Measurements from ENCODE around the gene DNAH11.
"Not testable (repeated sequence)": the region's sequence is repeated elsewhere in the genome, so short reads cannot be mapped to it uniquely, and the experiment has no call there.

Gene DNAH11

DNA sequence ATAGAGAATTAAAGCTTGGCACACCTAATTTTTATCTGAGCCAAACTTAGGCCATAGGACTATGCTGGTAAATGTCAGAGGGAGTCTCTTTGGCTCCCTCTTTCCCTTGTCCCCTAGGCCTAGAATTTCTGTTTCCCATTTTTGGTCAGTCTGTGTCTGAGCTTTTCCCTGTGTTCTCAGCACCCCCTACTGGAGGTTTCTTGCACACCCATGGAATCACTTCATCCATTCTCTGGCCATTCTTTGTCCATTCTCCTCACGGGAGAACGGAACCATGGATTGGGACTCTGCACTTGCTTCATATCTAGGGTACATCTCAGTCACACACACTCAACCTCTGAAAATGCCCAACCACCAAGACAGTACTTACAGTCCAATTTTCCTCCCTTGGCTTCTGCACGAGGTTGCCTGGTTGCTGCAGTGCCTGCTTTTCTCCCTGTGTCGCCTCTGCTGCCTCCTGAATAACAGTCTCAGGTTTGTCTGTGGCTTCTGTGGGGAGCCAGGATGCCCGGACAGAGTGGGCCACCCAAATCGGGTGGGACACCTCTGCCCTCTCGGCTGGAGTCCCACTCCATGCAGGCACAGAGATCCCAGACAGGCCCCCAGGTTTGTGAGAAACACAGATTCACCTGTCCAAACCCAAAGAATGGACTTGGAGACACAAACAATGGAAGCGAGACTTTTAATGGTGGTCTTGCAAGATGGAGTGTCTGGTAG is 35.1 kb upstream of the DNAH11 start:
- in situ Hi-C loops (cut with MboI; ENCODE audit: low sequenced_read_pairs, unreplicated experiment) = loop anchor here (25.0 kb wide), 1 partner anchor 245 kb away; no protein-coding TSS in a partner anchor

DNA sequence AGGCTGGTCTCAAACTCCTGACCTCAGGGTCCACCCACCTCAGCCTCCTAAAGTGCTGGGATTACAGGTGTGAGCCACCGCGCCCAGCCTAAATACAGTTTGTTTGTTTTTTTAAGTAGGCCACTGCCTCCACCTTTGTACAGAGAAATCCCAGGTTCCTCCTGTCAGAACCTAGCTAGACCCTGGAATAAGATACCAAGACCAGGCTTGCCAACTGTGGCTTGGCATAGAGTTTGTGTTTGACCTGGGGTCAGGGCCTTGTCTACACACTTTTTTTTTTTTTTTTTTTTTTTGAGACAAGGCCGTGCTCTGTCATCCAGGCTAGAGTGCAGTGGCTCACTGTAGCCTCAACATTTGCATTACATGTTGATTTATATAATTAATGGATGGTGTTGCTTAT is 34.3 kb upstream of the DNAH11 start:
- in situ Hi-C loops (cut with MboI; ENCODE audit: low sequenced_read_pairs, unreplicated experiment) = loop anchor here (25.0 kb wide), 1 partner anchor 246 kb away; no protein-coding TSS in a partner anchor
- TF ChIP-seq, protein P1, sequence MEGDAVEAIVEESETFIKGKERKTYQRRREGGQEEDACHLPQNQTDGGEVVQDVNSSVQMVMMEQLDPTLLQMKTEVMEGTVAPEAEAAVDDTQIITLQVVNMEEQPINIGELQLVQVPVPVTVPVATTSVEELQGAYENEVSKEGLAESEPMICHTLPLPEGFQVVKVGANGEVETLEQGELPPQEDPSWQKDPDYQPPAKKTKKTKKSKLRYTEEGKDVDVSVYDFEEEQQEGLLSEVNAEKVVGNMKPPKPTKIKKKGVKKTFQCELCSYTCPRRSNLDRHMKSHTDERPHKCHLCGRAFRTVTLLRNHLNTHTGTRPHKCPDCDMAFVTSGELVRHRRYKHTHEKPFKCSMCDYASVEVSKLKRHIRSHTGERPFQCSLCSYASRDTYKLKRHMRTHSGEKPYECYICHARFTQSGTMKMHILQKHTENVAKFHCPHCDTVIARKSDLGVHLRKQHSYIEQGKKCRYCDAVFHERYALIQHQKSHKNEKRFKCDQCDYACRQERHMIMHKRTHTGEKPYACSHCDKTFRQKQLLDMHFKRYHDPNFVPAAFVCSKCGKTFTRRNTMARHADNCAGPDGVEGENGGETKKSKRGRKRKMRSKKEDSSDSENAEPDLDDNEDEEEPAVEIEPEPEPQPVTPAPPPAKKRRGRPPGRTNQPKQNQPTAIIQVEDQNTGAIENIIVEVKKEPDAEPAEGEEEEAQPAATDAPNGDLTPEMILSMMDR (IDR thresholded peaks at IDR 0.05; ENCODE audit: borderline replicate concordance, control extremely low read depth, extremely low read depth, insufficient read depth, missing control alignments) = no peak
- DNase-seq (ENCODE audit: low spot score) = no peak

More for the DNA sequence above, 35.1 kb upstream of the DNAH11 start:
- TF ChIP-seq, protein P1 (IDR thresholded peaks at IDR 0.05; ENCODE audit: borderline replicate concordance, control extremely low read depth, extremely low read depth, insufficient read depth, missing control alignments) = peak; percentile 33
- no peak for DNase-seq (ENCODE audit: low spot score)

DNA sequence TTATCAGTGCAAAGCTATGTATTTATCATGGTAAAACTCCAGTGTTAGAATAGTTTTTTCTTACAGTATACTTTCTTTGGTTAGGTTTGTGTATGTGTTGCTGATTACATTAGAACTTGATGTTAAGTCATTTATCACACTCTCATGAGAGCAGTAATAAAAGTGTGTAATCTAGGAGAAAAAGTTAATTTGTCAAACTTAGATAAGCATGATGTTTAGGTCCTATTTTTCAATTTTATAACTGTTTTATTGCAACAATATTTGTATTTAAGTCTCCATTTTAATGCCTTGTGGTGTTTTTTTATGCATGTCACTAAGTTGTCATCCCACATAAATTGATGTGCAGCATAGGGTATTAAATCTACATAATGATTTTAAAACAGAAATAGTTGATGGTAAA is 28.8 kb upstream of the DNAH11 start:
- TF ChIP-seq, protein P1 (IDR thresholded peaks at IDR 0.05; ENCODE audit: borderline replicate concordance, control extremely low read depth, extremely low read depth, insufficient read depth, missing control alignments) = no peak
- in situ Hi-C loops (cut with MboI; ENCODE audit: low sequenced_read_pairs, unreplicated experiment) = loop anchor here (25.0 kb wide), 1 partner anchor 252 kb away; no protein-coding TSS in a partner anchor
- DNase-seq (ENCODE audit: low spot score) = no peak

DNA sequence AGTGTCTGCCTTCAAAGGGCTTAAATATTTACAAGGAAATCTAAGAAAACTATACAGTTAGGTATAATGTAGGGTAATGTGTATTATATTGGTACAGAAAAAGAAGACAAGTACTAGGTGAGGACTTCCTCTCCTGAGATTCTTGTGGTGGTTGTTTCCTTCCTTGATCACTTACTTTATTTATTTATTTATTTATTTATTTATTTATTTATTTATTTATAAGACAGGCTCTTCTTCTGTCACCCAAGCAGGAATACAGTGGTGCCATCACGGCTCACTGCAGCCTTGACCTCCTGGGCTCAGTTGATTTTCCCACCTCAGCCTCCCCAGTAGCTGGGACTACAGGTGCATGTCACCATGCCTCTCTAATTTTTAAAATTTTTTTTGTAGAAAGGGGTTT is 18.2 kb upstream of the DNAH11 start:
- TF ChIP-seq, protein P1 (IDR thresholded peaks at IDR 0.05; ENCODE audit: borderline replicate concordance, control extremely low read depth, extremely low read depth, insufficient read depth, missing control alignments) = no peak
- in situ Hi-C loops (cut with MboI; ENCODE audit: low sequenced_read_pairs, unreplicated experiment) = loop anchor here (25.0 kb wide), 1 partner anchor 262 kb away; no protein-coding TSS in a partner anchor
- DNase-seq (ENCODE audit: low spot score) = no peak

DNA sequence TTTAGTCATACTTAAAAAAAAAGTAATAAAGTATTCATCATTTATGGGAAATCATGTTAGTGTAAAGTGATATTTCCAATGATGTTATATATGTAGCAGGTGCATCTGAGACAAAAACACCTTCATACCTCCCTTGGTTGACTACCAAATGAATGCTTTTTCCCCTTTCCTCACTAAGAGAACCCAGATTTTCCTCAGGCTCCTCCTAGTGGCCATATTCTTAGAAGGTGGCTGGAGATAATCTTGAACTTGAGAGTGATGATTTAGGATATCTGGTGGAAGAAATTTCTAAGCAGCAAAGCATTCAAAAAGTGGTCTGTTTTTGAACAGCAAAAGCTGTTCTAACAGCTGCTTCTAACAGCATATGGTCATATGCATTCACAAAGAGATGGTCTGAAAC is 16.8 kb upstream of the DNAH11 start:
- in situ Hi-C loops (cut with MboI; ENCODE audit: low sequenced_read_pairs, unreplicated experiment) = no loop called here
- TF ChIP-seq, protein P1 (IDR thresholded peaks at IDR 0.05; ENCODE audit: borderline replicate concordance, control extremely low read depth, extremely low read depth, insufficient read depth, missing control alignments) = no peak
- DNase-seq (ENCODE audit: low spot score) = no peak

DNA sequence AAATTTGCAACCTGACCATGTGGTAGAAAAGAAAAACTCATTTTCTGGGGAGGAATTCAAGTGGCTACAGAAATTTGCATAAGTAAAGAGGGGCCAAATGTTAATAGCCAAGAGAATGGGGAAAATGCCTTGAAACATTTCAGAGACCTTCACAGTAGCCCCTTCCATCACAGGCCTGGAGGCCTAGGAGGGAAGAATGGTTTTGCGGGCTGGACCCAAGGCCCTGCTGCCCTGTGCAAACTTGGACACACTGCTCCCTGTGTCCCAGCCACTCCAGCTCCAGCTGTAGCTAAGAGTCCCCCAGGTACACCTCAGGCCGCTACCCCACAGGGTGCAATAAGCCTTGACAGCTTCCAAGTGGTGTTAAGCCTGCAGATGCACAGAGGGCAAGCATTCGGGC is 16.4 kb upstream of the DNAH11 start:
- in situ Hi-C loops (cut with MboI; ENCODE audit: low sequenced_read_pairs, unreplicated experiment) = no loop called here

DNA sequence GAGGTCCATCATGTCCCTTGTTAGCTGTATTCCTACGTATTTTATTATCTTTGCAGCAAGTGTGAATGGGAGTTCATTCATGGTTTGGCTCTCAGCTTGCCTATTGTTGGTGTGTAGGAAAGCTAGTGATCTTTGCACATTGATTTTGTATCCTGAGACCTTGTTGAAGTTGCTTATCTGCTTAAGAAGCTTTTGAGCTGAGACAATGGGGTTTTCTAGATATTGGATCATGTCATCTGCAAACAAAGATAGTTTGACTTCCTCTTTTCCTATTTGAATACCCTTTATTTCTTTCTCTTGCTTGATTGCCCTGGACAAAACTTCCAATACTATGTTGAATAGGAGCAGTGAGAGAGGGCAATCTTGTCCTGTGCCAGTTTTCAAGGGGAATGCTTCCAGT is 10.4 kb upstream of the DNAH11 start:
- in situ Hi-C loops (cut with MboI; ENCODE audit: low sequenced_read_pairs, unreplicated experiment) = not testable (repeated sequence)

More for the DNA sequence above, 16.4 kb upstream of the DNAH11 start:
- no peak for DNase-seq (ENCODE audit: low spot score)
- TF ChIP-seq, protein P1 (IDR thresholded peaks at IDR 0.05; ENCODE audit: borderline replicate concordance, control extremely low read depth, extremely low read depth, insufficient read depth, missing control alignments) = no peak

DNA sequence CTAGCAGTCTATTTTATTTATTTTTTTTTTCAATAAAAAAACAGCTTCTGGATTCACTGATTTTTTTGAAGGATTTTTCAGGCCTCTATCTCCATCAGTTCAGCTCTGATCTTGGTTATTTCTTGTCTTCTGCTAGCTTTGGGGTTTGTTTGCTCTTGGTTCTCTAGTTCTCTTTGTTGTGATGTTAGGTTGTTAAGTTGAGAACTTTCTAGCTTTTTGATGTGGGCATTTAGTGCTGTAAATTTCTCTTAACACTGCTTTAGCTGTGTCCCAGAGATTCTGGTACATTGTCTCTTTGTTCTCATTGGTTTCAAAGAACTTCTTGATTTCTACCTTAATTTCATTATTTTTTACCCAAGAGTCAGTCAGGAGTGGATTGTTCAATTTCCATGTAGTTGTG is 9.2 kb upstream of the DNAH11 start:
- in situ Hi-C loops (cut with MboI; ENCODE audit: low sequenced_read_pairs, unreplicated experiment); DNase-seq (ENCODE audit: low spot score): not testable (repeated sequence)

More for the DNA sequence above, 10.4 kb upstream of the DNAH11 start:
- DNase-seq (ENCODE audit: low spot score) = not testable (repeated sequence)

DNA sequence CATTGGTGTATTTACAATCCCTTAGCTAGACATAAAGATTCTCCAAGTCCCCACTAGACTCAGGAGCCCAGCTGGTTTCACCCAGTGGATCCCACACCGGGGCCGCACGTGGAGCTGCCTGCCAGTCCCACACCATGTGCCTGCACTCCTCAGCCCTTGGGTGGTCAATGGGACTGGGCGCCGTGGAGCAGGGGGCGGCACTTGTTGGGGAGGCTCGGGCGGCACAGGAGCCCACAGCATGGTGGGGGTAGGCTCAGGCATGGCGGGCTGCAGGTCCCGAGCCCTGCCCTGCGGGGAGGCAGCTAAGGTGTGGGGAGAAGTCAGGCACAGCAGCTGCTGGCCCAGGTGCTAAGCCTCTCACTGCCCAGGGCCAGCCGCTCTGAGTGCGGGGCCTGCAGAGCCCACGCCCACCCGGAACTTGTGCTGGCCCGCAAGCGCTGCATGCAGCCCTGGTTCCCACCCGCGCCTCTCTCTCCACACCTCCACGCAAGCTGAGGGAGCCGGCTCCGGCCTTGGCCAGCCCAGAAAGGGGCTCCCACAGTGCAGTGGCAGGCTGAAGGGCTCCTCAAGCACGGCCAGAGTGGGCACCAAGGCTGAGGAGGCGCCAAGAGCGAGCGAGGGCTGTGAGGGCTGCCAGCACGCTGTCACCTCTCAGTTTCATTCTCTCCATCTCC is 6.3 kb upstream of the DNAH11 start:
- in situ Hi-C loops (cut with MboI; ENCODE audit: low sequenced_read_pairs, unreplicated experiment); DNase-seq (ENCODE audit: low spot score): not testable (repeated sequence)
